Measurements from ENCODE around the gene HSD17B2. TPM values are rescaled to one million over a fixed set of nuclear protein-coding genes. Genes with fewer than 3 reads are reported as not detected.

The HSD17B2 gene
- not detected for total RNA-seq
- polyA plus RNA-seq (2013, experiment 1 of 2) = not detected
- not detected for polyA plus RNA-seq (2013, experiment 2 of 2)
- long read RNA-seq, experiment 1 = 0 reads
- long read RNA-seq, experiment 2, partial matches to known transcripts = 0 of 1 reads
- long read RNA-seq, experiment 2, other reads (novel, unspliced or antisense) = 1 of 1 reads
- long read RNA-seq, experiment 3, partial matches to known transcripts = 0 of 1 reads
- long read RNA-seq, experiment 3, other reads (novel, unspliced or antisense) = 1 of 1 reads
- long read RNA-seq, experiment 4 = 0 reads

- peaks cover 17% of the 10 kb centered on the region for H3K27me3 ChIP-seq (ENCODE audit: control insufficient read depth, insufficient read depth, low read length, poor library complexity, severe bottlenecking)
These were observed at the start of gene HSD17B2 for GRCh38 chr16:82034981-82035612. TSS of gene HSD17B2 (plus strand) at chr16:82035253. CDS start at chr16:82035425, 172 bp downstream.

DNA sequence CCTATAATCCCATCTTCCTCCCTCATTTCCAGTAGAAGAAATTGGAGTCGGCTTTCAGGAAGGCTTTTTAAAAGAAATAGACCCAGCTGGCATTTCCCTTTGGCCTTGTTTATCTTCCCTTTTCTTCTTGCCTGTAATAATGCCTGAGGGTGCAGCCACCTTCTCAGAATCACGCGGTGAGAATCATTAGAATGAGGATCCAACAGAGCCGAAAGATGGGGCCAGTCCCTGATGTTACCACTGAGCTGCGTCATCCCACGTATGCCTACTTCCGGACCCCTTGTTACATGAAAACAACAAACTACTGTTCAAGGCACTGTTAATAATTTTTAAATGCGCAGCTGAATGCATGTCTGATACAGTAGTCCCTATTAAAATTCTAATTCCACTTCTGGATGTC is 47.9 kb upstream of the HSD17B2 start:
- H3K9me3 Mint-ChIP-seq = no peaks in the 10 kb centered on the region
- WGBS, 2 experiments (ENCODE audit: insufficient coverage in 1 of 2, insufficient read length in 1 of 2) = 89 to 93% methylated on average over 8 of the region's 8 CpGs
- no peak overlapping the region for H3K27ac ChIP-seq (ENCODE audit: low read depth, low read length)

More at GRCh38 chr16:82034981-82035612, at the start of gene HSD17B2:
- H3K27ac ChIP-seq (ENCODE audit: low read depth, low read length) = no peak within 1 kb of the TSS
- WGBS, 2 experiments (ENCODE audit: insufficient coverage in 1 of 2, insufficient read length in 1 of 2) = 94 to 96% methylated on average over 4 to 6 of the region's 6 CpGs
- TF ChIP-seq, protein P1, sequence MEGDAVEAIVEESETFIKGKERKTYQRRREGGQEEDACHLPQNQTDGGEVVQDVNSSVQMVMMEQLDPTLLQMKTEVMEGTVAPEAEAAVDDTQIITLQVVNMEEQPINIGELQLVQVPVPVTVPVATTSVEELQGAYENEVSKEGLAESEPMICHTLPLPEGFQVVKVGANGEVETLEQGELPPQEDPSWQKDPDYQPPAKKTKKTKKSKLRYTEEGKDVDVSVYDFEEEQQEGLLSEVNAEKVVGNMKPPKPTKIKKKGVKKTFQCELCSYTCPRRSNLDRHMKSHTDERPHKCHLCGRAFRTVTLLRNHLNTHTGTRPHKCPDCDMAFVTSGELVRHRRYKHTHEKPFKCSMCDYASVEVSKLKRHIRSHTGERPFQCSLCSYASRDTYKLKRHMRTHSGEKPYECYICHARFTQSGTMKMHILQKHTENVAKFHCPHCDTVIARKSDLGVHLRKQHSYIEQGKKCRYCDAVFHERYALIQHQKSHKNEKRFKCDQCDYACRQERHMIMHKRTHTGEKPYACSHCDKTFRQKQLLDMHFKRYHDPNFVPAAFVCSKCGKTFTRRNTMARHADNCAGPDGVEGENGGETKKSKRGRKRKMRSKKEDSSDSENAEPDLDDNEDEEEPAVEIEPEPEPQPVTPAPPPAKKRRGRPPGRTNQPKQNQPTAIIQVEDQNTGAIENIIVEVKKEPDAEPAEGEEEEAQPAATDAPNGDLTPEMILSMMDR (conservative IDR thresholded peaks at IDR 0.05) = no peak
- H3K9me3 Mint-ChIP-seq = no peaks in the 10 kb centered on the region
- no peaks in the 10 kb centered on the region for H3K9me3 ChIP-seq (ENCODE audit: control insufficient read depth, low read length)
- H3K36me3 ChIP-seq (ENCODE audit: control insufficient read depth, insufficient read depth, low read length) = no peaks in the 10 kb centered on the region
- peaks cover 17% of the 10 kb centered on the region for H3K4me1 Mint-ChIP-seq
- peak; percentile 47 for DNase-seq
- H3K9ac ChIP-seq (ENCODE audit: extremely low read depth, low read length, poor library complexity, severe bottlenecking) = no peak within 1 kb of the TSS
- no peak within 1 kb of the TSS for H3K27ac Mint-ChIP-seq
- H3K4me3 ChIP-seq (ENCODE audit: low read length) = no peak within 1 kb of the TSS
- no peaks in the 10 kb centered on the region for H3K4me1 ChIP-seq (ENCODE audit: control insufficient read depth, insufficient read depth, low read length)
- H3K4me3 Mint-ChIP-seq = no peak within 1 kb of the TSS
- H3K27me3 Mint-ChIP-seq (ENCODE audit: insufficient read depth) = peaks cover 24% of the 10 kb centered on the region
- H3K36me3 Mint-ChIP-seq (ENCODE audit: low read depth) = no peaks in the 10 kb centered on the region

DNA sequence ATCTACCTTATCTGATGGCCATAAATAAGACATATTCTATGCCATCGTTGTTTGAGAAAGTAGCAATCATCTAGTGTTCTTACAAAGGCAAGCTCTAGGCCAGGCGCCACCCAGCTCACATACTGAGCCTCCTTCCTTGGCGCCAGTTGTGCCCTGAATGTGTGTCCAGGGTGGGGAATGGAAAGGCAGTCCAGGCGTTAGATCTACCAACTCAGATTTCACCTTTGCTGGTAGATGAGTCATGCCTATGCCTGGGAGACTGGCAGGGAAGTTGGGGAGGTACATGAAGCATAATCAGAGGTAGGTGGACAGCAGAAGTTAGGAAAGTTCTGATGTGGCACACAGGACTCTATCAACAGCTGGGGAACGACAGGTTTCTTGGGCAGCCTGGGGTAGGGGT is 47.3 kb upstream of the HSD17B2 start:
- DNase-seq = no peak
- H3K36me3 Mint-ChIP-seq (ENCODE audit: low read depth) = no peaks in the 10 kb centered on the region
- Histone ChIP-seq H3K27ac (ENCODE audit: low read depth, low read length) (no peak overlapping the region), H3K4me3 (ENCODE audit: low read length) (no peak overlapping the region), H3K9me3 (ENCODE audit: control insufficient read depth, low read length) (no peaks in the 10 kb centered on the region), H3K4me1 (ENCODE audit: control insufficient read depth, insufficient read depth, low read length) (no peaks in the 10 kb centered on the region), H3K9ac (ENCODE audit: extremely low read depth, low read length, poor library complexity, severe bottlenecking) (no peak overlapping the region), H3K27me3 (ENCODE audit: control insufficient read depth, insufficient read depth, low read length, poor library complexity, severe bottlenecking) (no peaks in the 10 kb centered on the region), H3K36me3 (ENCODE audit: control insufficient read depth, insufficient read depth, low read length) (no peaks in the 10 kb centered on the region)
- no peak overlapping the region for H3K27ac Mint-ChIP-seq
- H3K9me3 Mint-ChIP-seq = no peaks in the 10 kb centered on the region
- WGBS, 2 experiments (ENCODE audit: insufficient coverage in 1 of 2, insufficient read length in 1 of 2) = 94 to 100% methylated on average over 1 to 5 of the region's 5 CpGs
- no peaks in the 10 kb centered on the region for H3K4me1 Mint-ChIP-seq
- H3K27me3 Mint-ChIP-seq (ENCODE audit: insufficient read depth) = peaks cover 2% of the 10 kb centered on the region
- no peak overlapping the region for H3K4me3 Mint-ChIP-seq
- TF ChIP-seq, protein P1 (conservative IDR thresholded peaks at IDR 0.05) = no peak

More for the DNA sequence above, 47.9 kb upstream of the HSD17B2 start:
- Histone ChIP-seq H3K4me3 (ENCODE audit: low read length) (no peak overlapping the region), H3K36me3 (ENCODE audit: control insufficient read depth, insufficient read depth, low read length) (no peaks in the 10 kb centered on the region), H3K4me1 (ENCODE audit: control insufficient read depth, insufficient read depth, low read length) (no peaks in the 10 kb centered on the region), H3K9ac (ENCODE audit: extremely low read depth, low read length, poor library complexity, severe bottlenecking) (no peak overlapping the region), H3K9me3 (ENCODE audit: control insufficient read depth, low read length) (no peaks in the 10 kb centered on the region), H3K27me3 (ENCODE audit: control insufficient read depth, insufficient read depth, low read length, poor library complexity, severe bottlenecking) (no peaks in the 10 kb centered on the region)
- DNase-seq = no peak
- Mint-ChIP-seq H3K4me3 (no peak overlapping the region), H3K27me3 (ENCODE audit: insufficient read depth) (peaks cover 2% of the 10 kb centered on the region), H3K27ac (no peak overlapping the region), H3K36me3 (ENCODE audit: low read depth) (no peaks in the 10 kb centered on the region), H3K4me1 (no peaks in the 10 kb centered on the region)
- TF ChIP-seq, protein P1 (conservative IDR thresholded peaks at IDR 0.05) = no peak

Measured in endodermal cell (in vitro differentiated cells).